ENCODE results near the gene SMOC2.
"Not testable (repeated sequence)": the region's sequence is repeated elsewhere in the genome, so short reads cannot be mapped to it uniquely, and the experiment has no call there.

SMOC2 gene

GRCh38 chr6:168694797-168695196, 253.8 kb downstream of the SMOC2 start:
- not testable (repeated sequence) for DNase-seq

- peak; percentile 19 for DNase-seq
These were observed 254.7 kb downstream of the SMOC2 start for GRCh38 chr6:168695701-168696100.

- no peak for DNase-seq
These were observed 257.9 kb downstream of the SMOC2 start for GRCh38 chr6:168698923-168699322.

- no peak for DNase-seq
These were observed 258.8 kb downstream of the SMOC2 start for GRCh38 chr6:168699631-168700295.

GRCh38 chr6:168700880-168701279, 259.9 kb downstream of the SMOC2 start:
- no peak for DNase-seq

GRCh38 chr6:168703990-168704389, 263.0 kb downstream of the SMOC2 start:
- no peak for DNase-seq

GRCh38 chr6:168704678-168705077, 263.7 kb downstream of the SMOC2 start:
- no peak for DNase-seq

- DNase-seq = not testable (repeated sequence)
These were observed 264.3 kb downstream of the SMOC2 start for GRCh38 chr6:168705271-168705670.

- DNase-seq = no peak
These were observed 265.6 kb downstream of the SMOC2 start for GRCh38 chr6:168706471-168707177.

GRCh38 chr6:168708526-168708925, 267.5 kb downstream of the SMOC2 start:
- no peak for DNase-seq

GRCh38 chr6:168708984-168709383, 268.0 kb downstream of the SMOC2 start:
- no peak for DNase-seq

- DNase-seq = no peak
These were observed 268.4 kb downstream of the SMOC2 start for GRCh38 chr6:168709390-168709789.

GRCh38 chr6:168709991-168710390, 269.0 kb downstream of the SMOC2 start:
- DNase-seq = no peak

- no peak for DNase-seq
These were observed 270.2 kb downstream of the SMOC2 start for GRCh38 chr6:168711049-168711640.

- DNase-seq = no peak
These were observed 270.8 kb downstream of the SMOC2 start for GRCh38 chr6:168711666-168712300.

- DNase-seq = no peak
These were observed 272.0 kb downstream of the SMOC2 start for GRCh38 chr6:168712993-168713392.

- no peak for DNase-seq
These were observed 272.9 kb downstream of the SMOC2 start for GRCh38 chr6:168713839-168714238.

- no peak for DNase-seq
These were observed 273.7 kb downstream of the SMOC2 start for GRCh38 chr6:168714547-168715260.

- no peak for DNase-seq
These were observed 274.9 kb downstream of the SMOC2 start for GRCh38 chr6:168715643-168716481.

- no peak for DNase-seq
These were observed 275.6 kb downstream of the SMOC2 start for GRCh38 chr6:168716581-168716980.

GRCh38 chr6:168717491-168717890, 276.5 kb downstream of the SMOC2 start:
- DNase-seq = no peak

Data from NCI-H510A treated with DMSO at 0.1 percent for 48 hours (cell line).